Spleen (tissue), 11 donors: ENCODE measurements around the gene C1QL3. TPM values are rescaled to one million over a fixed set of nuclear protein-coding genes. Genes with fewer than 3 reads are reported as not detected.
A peak's percentile ranks its signal among the peaks of the same experiment; 100 is the strongest.

ENCODE experiments used
- DNase-seq: peaks from one replicate; pipeline ENCODE4 v3.0.0-alpha.2; 2020
- H3K27ac ChIP-seq, 8 donors: fragments of 200-600 bp; sonication (generic) in 7 of 8; 1 replicate in 4 of 8; 2 replicates in 4 of 8; pipeline versions ENCODE4 v1.5.0 to v1.8.0; 2016 to 2021; ENCODE audit warnings: inconsistent platforms in 4 of 8, mild to moderate bottlenecking in 4 of 8, moderate library complexity in 1 of 8
- H3K27me3 ChIP-seq, 7 donors: fragments of 200-600 bp; sonication (generic) in 6 of 7; replicated peaks in 1 of 7; 1 replicate in 4 of 7; 2 replicates in 3 of 7; pipeline versions ENCODE4 v1.5.0 to v1.8.0; 2016 to 2021; ENCODE audit warnings: inconsistent platforms in 3 of 7, mild to moderate bottlenecking in 1 of 7
- H3K36me3 ChIP-seq, 6 donors: fragments of 200-600 bp; sonication (generic) in 5 of 6; 1 replicate in 4 of 6; 2 replicates in 2 of 6; pipeline versions ENCODE4 v1.5.0 to v1.8.0; 2016 to 2021; ENCODE audit warnings: inconsistent platforms in 2 of 6
- H3K4me1 ChIP-seq, 6 donors: fragments of 200-600 bp; sonication (generic) in 5 of 6; 1 replicate in 3 of 6; 2 replicates in 3 of 6; pipeline versions ENCODE4 v1.5.0 to v1.8.0; 2016 to 2021; ENCODE audit warnings: inconsistent platforms in 3 of 6
- H3K4me3 ChIP-seq, 8 donors: fragments of 200-600 bp; sonication (generic) in 7 of 8; 1 replicate in 4 of 8; 2 replicates in 4 of 8; pipeline versions ENCODE4 v1.5.0 to v1.8.0; 2016 to 2021; ENCODE audit warnings: inconsistent platforms in 4 of 8, mild to moderate bottlenecking in 4 of 8, moderate library complexity in 2 of 8
- H3K9me3 ChIP-seq, 8 donors: fragments of 200-600 bp; sonication (generic) in 7 of 8; 1 replicate in 4 of 8; 2 replicates in 4 of 8; pipeline versions ENCODE4 v1.5.0 to v1.8.0; 2016 to 2021; ENCODE audit warnings: inconsistent platforms in 4 of 8
- CTCF ChIP-seq, 11 experiments: fragments of 200-600 bp in 7 of 11; fragments of 450-650 bp in 4 of 11; sonication (generic) in 4 of 11; IDR thresholded peaks in 8 of 11; conservative IDR thresholded peaks in 3 of 11; 1 replicate in 7 of 11; 2 replicates in 4 of 11; pipeline versions ENCODE4 v1.4.0 to v1.8.0; 2016 to 2021; ENCODE audit warnings: antibody characterized with exemption in 11 of 11, inconsistent platforms in 4 of 11, mild to moderate bottlenecking in 1 of 11
- POLR2A ChIP-seq, 3 donors: fragments of 450-650 bp; IDR thresholded peaks; one replicate each; pipeline ENCODE4 v1.5.1; 2017; ENCODE audit warnings: antibody characterized with exemption in 3 of 3, mild to moderate bottlenecking in 1 of 3
- POLR2AphosphoS5 ChIP-seq, 3 donors: sonication (generic); formaldehyde crosslinking; IDR thresholded peaks; one replicate each; pipeline ENCODE4 v1.5.1; 2017; ENCODE audit warnings: antibody characterized with exemption in 3 of 3
- WGBS, 5 donors: extraction: QIAGEN DNeasy Blood & Tissue Kit in 3 of 5; methylation state at CpG; one replicate each; pipeline versions ENCODE4 v1.1.5 to v1.1.7; 2013 to 2018; 5-methylcytosine and 5-hydroxymethylcytosine counted together
- intact Hi-C: fragments of 100-400 bp; cut with DNase I; formaldehyde crosslinking; loops from one replicate; pipeline ENCODE4 v1.15.0; 2023; ENCODE audit warnings: low total_unique reads
- polyA plus RNA-seq, 3 donors: library from polyadenylated mRNA; stranded (reverse); fragments of 200-250 nt; gene quantifications; one replicate each; pipeline ENCODE4 v1.2.1, GENCODE V29; 2013
- small RNA-seq, 4 donors: library from RNA; depleted of rRNA; stranded (forward); fragments of <200 nt; gene quantifications; one replicate each; pipeline ENCODE3, GENCODE V24; 2016
- total RNA-seq, 7 donors: library from RNA; depleted of rRNA in 3 of 7; stranded (reverse); fragments of >200 nt in 3 of 7; fragmentation: NEBNext Ultra II Directional in 4 of 7; extraction: Animal tissue kit (Norgen Biotek cat#: 25700) in 4 of 7; gene quantifications; one replicate each; pipeline versions ENCODE4 v1.1.0 to v1.2.1, GENCODE V29; 2016 to 2021
- donor health status: healthy with polysubstance abuse.
- donor health status: DM: no; HTN: no; CAD: no; lungs with moderate emphysema.
- donor health status: DM: no; HTN: no; CAD: no.
- donor health status: Bipolar disorder and iron deficiency.
- donor health status: healthy.
- donor health status: DM: no; HTN: no; CAD: no.
- donor health status: DM: yes; HTN: yes; CAD: no.

C1QL3 gene
- total and polyA plus RNA-seq, 10 donors, result not detected

- Histone ChIP-seq H3K4me3 (no peak overlapping the region), H3K27ac (no peak overlapping the region), H3K36me3 (peaks cover 0 to 5% (median 0%) of the 10 kb centered on the region in 6 donors), H3K4me1 (no peaks in the 10 kb centered on the region), H3K9me3 (no peaks in the 10 kb centered on the region), H3K27me3 (no peaks in the 10 kb centered on the region)
- TF ChIP-seq POLR2A (IDR thresholded peaks at IDR 0.05) (no peak), CTCF (IDR thresholded peaks at IDR 0.05 in 8 of 11, conservative IDR thresholded peaks at IDR 0.05 in 3 of 11) (no peak), POLR2AphosphoS5 (IDR thresholded peaks at IDR 0.05) (no peak)
- DNase-seq, result no peak
- intact Hi-C loops, result no loop called here
- WGBS, 5 donors, result 73 to 83% (median 76%) methylated on average over 1 of the region's 1 CpG
These were observed 43.9 kb downstream of the C1QL3 start for GRCh38 chr10:16477757-16478156.

- Histone ChIP-seq H3K36me3 (peaks cover 0 to 12% (median 0%) of the 10 kb centered on the region in 6 donors), H3K4me1 (peaks cover 0 to 15% (median 2%) of the 10 kb centered on the region in 6 donors), H3K9me3 (no peaks in the 10 kb centered on the region), H3K4me3 (no peak overlapping the region), H3K27ac (no peak overlapping the region), H3K27me3 (no peaks in the 10 kb centered on the region)
- intact Hi-C loops, result no loop called here
- DNase-seq, result no peak
- whole genome bisulfite sequencing, 5 donors, result 79 to 92% (median 90%) methylated on average over 3 of the region's 3 CpGs
- TF ChIP-seq POLR2AphosphoS5 (IDR thresholded peaks at IDR 0.05) (no peak), CTCF (IDR thresholded peaks at IDR 0.05 in 8 of 11, conservative IDR thresholded peaks at IDR 0.05 in 3 of 11) (no peak)
These were observed 48.9 kb downstream of the C1QL3 start for GRCh38 chr10:16472828-16473227.

- Histone ChIP-seq H3K27ac (peak overlapping the region in 2 of 8 donors; percentile 50 to 52), H3K9me3 (no peaks in the 10 kb centered on the region), H3K27me3 (no peaks in the 10 kb centered on the region), H3K36me3 (peaks cover 0 to 12% (median 0%) of the 10 kb centered on the region in 6 donors), H3K4me1 (peaks cover 0 to 15% (median 2%) of the 10 kb centered on the region in 6 donors), H3K4me3 (no peak overlapping the region)
- WGBS, 5 donors, result 24 to 36% (median 35%) methylated on average over 5 of the region's 5 CpGs
- no peak for DNase-seq
- intact Hi-C loops, result no loop called here
- TF ChIP-seq POLR2AphosphoS5 (IDR thresholded peaks at IDR 0.05) (no peak), CTCF (IDR thresholded peaks at IDR 0.05 in 8 of 11, conservative IDR thresholded peaks at IDR 0.05 in 3 of 11) (no peak), POLR2A (IDR thresholded peaks at IDR 0.05) (no peak)
These were observed 50.9 kb downstream of the C1QL3 start for GRCh38 chr10:16470747-16471146.

GRCh38 chr10:16466001-16466400 is 55.7 kb downstream of the C1QL3 start:
- peaks cover 0 to 25% (median 0%) of the 10 kb centered on the region in 6 donors for H3K36me3 ChIP-seq
- peaks cover 0 to 12% (median 2%) of the 10 kb centered on the region in 6 donors for H3K4me1 ChIP-seq
- H3K4me3 ChIP-seq, result no peak overlapping the region
- H3K27me3 ChIP-seq, result no peaks in the 10 kb centered on the region
- no peak overlapping the region for H3K27ac ChIP-seq
- no peaks in the 10 kb centered on the region for H3K9me3 ChIP-seq
- 93 to 100% (median 96%) methylated on average over 1 of the region's 1 CpG for WGBS, 5 donors
- TF ChIP-seq CTCF (IDR thresholded peaks at IDR 0.05 in 8 of 11, conservative IDR thresholded peaks at IDR 0.05 in 3 of 11) (no peak), POLR2A (IDR thresholded peaks at IDR 0.05) (no peak), POLR2AphosphoS5 (IDR thresholded peaks at IDR 0.05) (no peak)
- intact Hi-C loops, result no loop called here
- no peak for DNase-seq

Small RNAs within 50 kb of the gene (small RNA-seq; reads per million reads assigned to genes)
- gene RNU2-18P, result 0 to 0.07 (median 0) reads per million in 4 donors

Other genes with a start within 250 kb of the C1QL3 start
- 10 to 100 TPM; 17.5 to 29.3 (median 19.6) TPM for gene PTER, start 84.9 kb downstream of the C1QL3 start, total RNA-seq
- 1 to 10 TPM; 5.2 to 6.0 (median 5.8) TPM for gene PTER, start 84.9 kb downstream of the C1QL3 start, polyA plus RNA-seq